Activated T-cell treated with anti-CD3 and anti-CD28 coated beads for 4 hours (primary cell): ENCODE measurements around the gene SLC25A44.
"Not testable (repeated sequence)": the region's sequence is repeated elsewhere in the genome, so short reads cannot be mapped to it uniquely, and the experiment has no call there.

Experiments
- DNase-seq: peaks from one replicate; pipeline ENCODE4 v3.0.0-alpha.2; 2020

Gene SLC25A44

GRCh38 chr1:156212130-156212529 lies 18.2 kb downstream of the SLC25A44 start:
- DNase-seq: no peak

- peak; percentile 94 for DNase-seq
These were observed 19.1 kb downstream of the SLC25A44 start, which contains the start of gene PMF1 for GRCh38 chr1:156212833-156213643. PMF1 (plus strand) TSS chr1:156213007; CDS start chr1:156213016, 9 bp downstream.

GRCh38 chr1:156213644-156213966 lies 19.7 kb downstream of the SLC25A44 start:
- DNase-seq: no peak

- DNase-seq: no peak
These were observed 20.3 kb downstream of the SLC25A44 start for GRCh38 chr1:156214024-156214748.

GRCh38 chr1:156216361-156217086 lies 22.6 kb downstream of the SLC25A44 start:
- not testable (repeated sequence) for DNase-seq

GRCh38 chr1:156217871-156218270 lies 24.0 kb downstream of the SLC25A44 start:
- DNase-seq: peak; percentile 25

GRCh38 chr1:156220226-156220625 lies 26.3 kb downstream of the SLC25A44 start:
- DNase-seq: no peak

- no peak for DNase-seq
These were observed 28.2 kb downstream of the SLC25A44 start for GRCh38 chr1:156221986-156222692.

- no peak for DNase-seq
These were observed 31.7 kb downstream of the SLC25A44 start for GRCh38 chr1:156225677-156226014.

GRCh38 chr1:156226116-156226538 lies 32.2 kb downstream of the SLC25A44 start:
- no peak for DNase-seq

- DNase-seq: no peak
These were observed 32.9 kb downstream of the SLC25A44 start for GRCh38 chr1:156226782-156227181.

- DNase-seq: no peak
These were observed 34.6 kb downstream of the SLC25A44 start for GRCh38 chr1:156228501-156228900.

- DNase-seq: no peak
These were observed 36.0 kb downstream of the SLC25A44 start for GRCh38 chr1:156229809-156230472.

- DNase-seq: no peak
These were observed 36.6 kb downstream of the SLC25A44 start for GRCh38 chr1:156230473-156230837.

- DNase-seq: no peak
These were observed 38.4 kb downstream of the SLC25A44 start for GRCh38 chr1:156232201-156232894.

GRCh38 chr1:156233426-156234127 lies 39.7 kb downstream of the SLC25A44 start:
- no peak for DNase-seq

GRCh38 chr1:156236164-156236563 lies 42.3 kb downstream of the SLC25A44 start:
- DNase-seq: no peak

- no peak for DNase-seq
These were observed 44.3 kb downstream of the SLC25A44 start for GRCh38 chr1:156238248-156238647.

GRCh38 chr1:156241311-156241811 lies 47.5 kb downstream of the SLC25A44 start:
- no peak for DNase-seq

- no peak for DNase-seq
These were observed 48.0 kb downstream of the SLC25A44 start, which contains the start of gene BGLAP for GRCh38 chr1:156241926-156242325. BGLAP (plus strand) TSS chr1:156242184; CDS start chr1:156242232, 48 bp downstream.

GRCh38 chr1:156242738-156243137 lies 48.8 kb downstream of the SLC25A44 start:
- DNase-seq: no peak
